CD4-positive, alpha-beta T cell treated with Interleukin-4 for 4 hours (primary cell): ENCODE data around the gene CDK6.

Experiments
- DNase-seq: peaks from one replicate; pipeline ENCODE4 v3.0.0-alpha.2; 2020

CDK6 gene

GRCh38 chr7:92636018-92636560 lies 200.3 kb downstream of the CDK6 start:
- DNase-seq: no peak

- DNase-seq: no peak
Measured at GRCh38 chr7:92635538-92635937, 200.8 kb downstream of the CDK6 start.

- DNase-seq: peak; percentile 59
Measured at GRCh38 chr7:92634924-92635519, 201.4 kb downstream of the CDK6 start.

GRCh38 chr7:92634205-92634604 lies 202.2 kb downstream of the CDK6 start:
- DNase-seq: no peak

- DNase-seq: peak; percentile 83
Measured at GRCh38 chr7:92633211-92633906, 203.0 kb downstream of the CDK6 start.

GRCh38 chr7:92632791-92633190 lies 203.6 kb downstream of the CDK6 start:
- no peak for DNase-seq

GRCh38 chr7:92631850-92632487 lies 204.4 kb downstream of the CDK6 start:
- no peak for DNase-seq

- DNase-seq: peak; percentile 29
Measured at GRCh38 chr7:92631067-92631849, 205.1 kb downstream of the CDK6 start.

GRCh38 chr7:92629779-92630178 lies 206.6 kb downstream of the CDK6 start:
- DNase-seq: no peak

GRCh38 chr7:92627956-92628355 lies 208.4 kb downstream of the CDK6 start:
- no peak for DNase-seq

GRCh38 chr7:92626281-92626809 lies 210.0 kb downstream of the CDK6 start:
- DNase-seq: no peak

- DNase-seq: peak; percentile 38
Measured at GRCh38 chr7:92625617-92626016, 210.8 kb downstream of the CDK6 start.

- DNase-seq: no peak
Measured at GRCh38 chr7:92624298-92624996, 211.9 kb downstream of the CDK6 start.

- no peak for DNase-seq
Measured at GRCh38 chr7:92623544-92623943, 212.8 kb downstream of the CDK6 start.

GRCh38 chr7:92622685-92623084 lies 213.7 kb downstream of the CDK6 start:
- DNase-seq: no peak

GRCh38 chr7:92622030-92622429 lies 214.3 kb downstream of the CDK6 start:
- DNase-seq: no peak

GRCh38 chr7:92621561-92622023 lies 214.8 kb downstream of the CDK6 start:
- no peak for DNase-seq

GRCh38 chr7:92621026-92621540 lies 215.3 kb downstream of the CDK6 start:
- DNase-seq: peak; percentile 87

GRCh38 chr7:92615861-92616260 lies 220.5 kb downstream of the CDK6 start:
- DNase-seq: no peak

- DNase-seq: no peak
Measured at GRCh38 chr7:92614660-92615174, 221.7 kb downstream of the CDK6 start.

GRCh38 chr7:92613720-92614119 lies 222.7 kb downstream of the CDK6 start:
- DNase-seq: no peak

- no peak for DNase-seq
Measured at GRCh38 chr7:92613214-92613613, 223.2 kb downstream of the CDK6 start.
